GM18873 (cell line): ENCODE data around the gene TEAD4.

ENCODE experiments used
- ATAC-seq: cut with Tn5 transposase; IDR thresholded peaks from one replicate; pipeline ENCODE4 v1.9.1; 2021; ENCODE audit warnings: mild to moderate bottlenecking, moderate library complexity, moderate number of reproducible peaks; ENCODE audit not compliant: unreplicated experiment, low FRiP score

The TEAD4 gene

GRCh38 chr12:3076730-3077571, 117.8 kb downstream of the TEAD4 start, which contains the start of gene TSPAN9:
TSPAN9 (plus strand) TSS chr12:3077379; CDS start chr12:3201194, 123,815 bp downstream.
- no peak for ATAC-seq

DNA sequence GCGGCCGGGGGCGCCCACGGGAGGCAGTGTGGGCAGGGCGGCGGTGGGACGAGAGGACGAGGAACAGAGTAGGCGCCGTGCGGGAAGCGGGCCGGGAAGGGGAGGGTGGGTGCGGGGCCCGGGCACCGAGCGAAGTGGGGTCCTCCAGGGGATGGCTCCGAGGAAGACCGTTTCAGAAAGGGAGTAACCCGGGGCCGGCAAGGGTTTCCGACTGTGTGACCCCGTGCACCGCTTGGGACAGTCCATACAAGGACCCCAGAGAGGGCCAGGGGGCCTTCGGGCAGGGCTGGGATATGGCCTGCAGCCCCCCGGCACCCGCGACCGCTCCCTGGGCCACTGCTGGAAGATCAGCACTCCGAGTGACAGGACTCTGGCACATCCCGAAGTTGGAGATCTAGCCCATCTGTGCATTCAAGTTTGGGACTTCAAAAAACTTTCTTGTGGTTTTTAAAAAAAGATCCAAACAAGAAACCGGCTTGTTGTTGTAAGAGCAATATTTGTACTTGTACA, 118.4 kb downstream of the TEAD4 start:
- no peak for ATAC-seq

- ATAC-seq, result no peak
Observed at GRCh38 chr12:3078086-3078820, 119.1 kb downstream of the TEAD4 start.

DNA sequence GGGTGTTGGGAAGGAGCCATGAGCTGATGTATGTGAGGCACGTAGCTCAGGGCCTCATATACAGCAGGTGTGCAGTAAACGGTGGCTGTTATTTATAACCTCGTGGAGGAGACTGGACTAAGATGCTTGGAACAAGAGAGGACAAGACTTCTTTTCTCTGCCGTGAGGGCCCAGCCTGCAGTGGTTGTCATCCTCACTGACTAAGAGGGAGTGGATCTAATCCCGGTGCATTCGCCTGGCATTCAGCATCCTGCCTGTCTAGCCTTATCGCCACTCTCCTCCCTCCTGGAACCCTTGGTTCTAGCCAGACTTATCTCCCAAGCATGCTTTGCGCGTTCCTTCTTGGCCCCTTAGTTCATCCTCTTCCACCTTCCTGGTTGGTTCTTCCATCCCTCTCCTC, 121.9 kb downstream of the TEAD4 start:
- ATAC-seq, result no peak

DNA sequence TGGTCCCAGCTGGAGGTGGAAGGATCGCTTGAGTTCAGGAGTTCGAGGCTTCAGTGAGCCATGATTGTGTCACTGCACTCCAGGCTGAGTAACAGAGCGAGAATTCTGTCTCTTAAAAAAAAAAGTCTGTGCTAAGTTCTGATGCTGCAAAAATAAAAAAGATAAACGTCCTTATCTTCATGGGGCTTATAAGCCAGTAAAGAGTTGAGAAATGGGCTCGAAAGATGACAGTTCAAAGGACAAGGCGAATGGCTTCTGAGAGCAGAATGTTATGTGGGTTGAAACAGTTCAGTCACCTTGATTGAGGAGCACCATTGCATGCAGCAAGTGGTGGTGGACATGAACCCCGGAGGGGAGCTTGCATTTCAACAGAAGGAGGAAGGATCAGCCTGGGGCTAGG, 122.7 kb downstream of the TEAD4 start:
- no peak for ATAC-seq

DNA sequence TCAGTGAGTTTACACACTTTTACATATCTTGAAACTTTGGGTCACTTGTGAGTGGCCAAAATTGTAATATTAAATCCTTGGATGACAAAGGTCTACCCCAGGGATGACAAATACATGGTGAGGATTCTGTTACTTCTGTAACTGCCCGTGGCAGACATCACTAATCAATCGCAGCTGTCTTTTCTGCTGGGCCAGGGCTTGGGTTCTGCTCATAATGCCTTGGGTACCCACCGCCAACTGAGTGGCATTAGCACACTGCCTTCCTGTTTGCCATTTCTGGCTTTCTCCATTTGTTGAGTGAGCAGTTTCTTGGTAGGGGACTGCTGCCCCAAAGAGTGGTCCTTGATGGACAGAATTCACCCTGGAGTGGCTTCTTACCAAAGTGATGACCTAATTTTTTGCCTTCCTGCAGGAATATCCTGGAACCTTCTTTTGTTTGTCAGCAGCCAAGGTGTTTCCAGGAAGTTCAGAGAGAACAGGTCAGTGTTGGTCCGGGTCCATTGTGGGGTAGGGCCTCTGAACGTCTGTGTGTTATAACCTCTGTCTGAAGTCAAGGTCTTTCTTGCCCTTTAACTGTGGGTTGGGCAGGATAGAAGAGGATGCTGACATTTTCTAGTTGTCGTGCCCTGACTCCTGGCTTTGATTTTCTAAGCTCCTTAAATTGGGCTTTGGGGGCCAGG, 124.2 kb downstream of the TEAD4 start:
- no peak for ATAC-seq

- ATAC-seq, result no peak
Observed at GRCh38 chr12:3083921-3084347, 124.7 kb downstream of the TEAD4 start.

DNA sequence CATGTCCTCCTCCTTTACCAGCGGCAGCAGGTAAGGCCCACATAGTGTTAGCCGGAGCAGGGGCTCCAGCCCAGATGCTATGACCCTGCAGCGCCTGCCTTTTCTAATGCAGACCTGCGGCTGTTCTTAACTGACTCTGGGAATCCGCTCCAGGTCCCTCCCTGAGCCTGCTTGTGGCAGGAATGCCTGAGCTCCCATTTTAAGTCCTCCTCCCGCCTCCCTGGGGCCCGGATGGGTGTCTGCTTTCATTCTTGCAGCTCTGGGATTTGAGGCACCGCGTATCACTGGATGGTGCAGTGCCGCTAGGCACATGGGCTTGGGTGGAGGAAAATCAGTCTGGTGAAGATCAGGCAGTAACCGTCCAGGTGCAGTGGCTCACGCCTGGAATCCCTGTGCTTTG, 125.5 kb downstream of the TEAD4 start:
- no peak for ATAC-seq

GRCh38 chr12:3085341-3086139, 126.3 kb downstream of the TEAD4 start:
- no peak for ATAC-seq

DNA sequence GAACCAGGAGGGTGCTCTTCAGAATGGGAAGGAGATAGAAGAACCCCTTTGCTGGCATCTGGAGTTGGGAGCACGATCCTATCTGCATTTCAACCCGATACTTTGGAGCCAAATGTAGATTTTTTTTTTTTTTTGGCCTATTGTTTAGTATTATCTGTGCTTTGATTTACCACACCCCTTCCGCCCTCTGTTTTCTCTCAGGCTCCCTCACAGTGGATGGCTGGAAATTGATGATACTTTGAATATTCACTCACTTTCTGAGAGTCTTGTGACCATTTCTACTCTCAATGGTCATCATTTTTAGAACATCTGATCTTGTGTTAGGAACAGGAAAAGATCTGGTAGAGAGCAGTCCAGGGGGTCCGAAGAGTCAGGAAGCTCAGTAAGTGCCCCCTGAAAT, 127.0 kb downstream of the TEAD4 start:
- ATAC-seq, result no peak

DNA sequence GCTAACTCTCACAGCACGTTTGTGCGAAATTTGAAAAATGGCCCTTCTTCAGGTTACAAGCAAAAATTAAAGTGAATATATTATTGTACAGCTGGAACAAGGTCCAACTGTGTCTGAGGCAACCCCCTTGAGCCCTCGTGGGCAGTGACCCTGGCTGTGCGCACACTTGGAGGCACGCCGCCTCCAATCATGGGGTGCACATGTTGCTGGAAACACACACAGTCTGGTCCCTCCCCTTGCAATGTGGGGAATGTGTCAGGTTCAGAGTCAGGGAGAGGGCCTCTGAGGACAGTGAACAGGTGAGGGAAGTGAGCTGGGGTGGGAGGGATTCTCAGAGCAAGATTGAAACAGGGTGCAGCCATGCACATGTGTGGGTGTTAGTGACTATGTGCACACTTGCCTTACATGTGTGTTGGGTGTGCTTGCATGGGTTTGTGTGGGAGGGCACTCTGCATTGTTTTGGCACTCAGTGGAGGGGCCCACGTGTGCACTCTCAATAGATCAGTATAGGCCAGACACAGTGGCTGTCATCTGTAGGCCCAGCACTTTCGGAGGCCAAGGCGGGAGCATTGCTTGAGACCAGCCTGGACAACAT, 127.6 kb downstream of the TEAD4 start:
- no peak for ATAC-seq

DNA sequence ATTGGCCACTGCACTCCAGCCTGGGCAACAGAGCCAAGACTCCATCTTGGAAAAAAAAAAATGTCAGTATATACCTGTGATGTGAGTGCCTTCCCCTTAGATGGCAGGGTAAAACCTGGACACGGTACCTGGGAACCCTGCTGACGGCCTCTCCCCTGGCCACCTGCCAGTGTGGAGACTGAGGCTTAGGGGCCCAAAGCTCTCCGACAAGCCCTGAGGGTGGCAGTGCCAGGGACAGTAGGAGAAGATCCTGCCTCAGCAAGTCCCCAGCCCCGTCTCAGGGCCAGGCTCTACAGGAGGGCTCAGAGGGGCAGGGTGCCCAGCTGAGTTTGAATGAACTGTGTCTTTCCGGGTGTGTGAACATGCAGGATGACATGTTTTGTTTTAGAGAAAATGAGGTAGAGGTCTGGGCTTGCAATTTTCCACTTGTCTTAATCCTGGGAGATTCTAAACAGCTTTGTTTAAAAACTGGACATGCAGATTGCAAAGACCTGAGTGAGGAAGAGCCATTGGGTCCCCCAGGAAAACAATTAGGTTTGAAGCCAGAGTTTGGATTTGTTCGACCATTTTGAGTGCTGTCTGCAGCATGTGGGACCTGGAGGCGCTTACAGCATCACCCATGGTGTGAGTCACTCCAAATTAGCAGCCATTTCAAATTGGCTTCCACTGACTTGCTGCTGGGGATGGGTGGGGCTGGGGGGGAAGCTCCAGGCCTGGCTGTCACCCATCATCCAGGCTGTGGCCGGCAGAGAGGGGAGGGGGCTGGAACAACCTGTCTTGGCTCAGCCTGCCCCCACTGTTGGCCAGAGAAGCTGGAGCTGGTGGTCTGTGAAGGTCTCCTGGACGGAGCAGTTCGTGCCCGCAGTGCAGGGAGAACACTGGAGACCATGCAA, 128.8 kb downstream of the TEAD4 start:
- ATAC-seq, result no peak

- ATAC-seq, result no peak
Observed at GRCh38 chr12:3089588-3089987, 130.4 kb downstream of the TEAD4 start.
